T-helper 2 cell treated with Interferon-gamma antibody and Interleukin-4, amounts not matched to agents 5 μg/mL and 100 μg/mL, for 36 hours (primary cell): Measurements from ENCODE around the gene CENPL.
A peak's percentile ranks its signal among the peaks of the same experiment; 100 is the strongest.

Experiments used
- DNase-seq: peaks from one replicate; pipeline ENCODE4 v3.0.0; 2021; ENCODE audit warnings: low spot score
- H3K27ac Mint-ChIP-seq: one replicate; pipeline ENCODE4 v1.8.0; 2021; ENCODE audit warnings: mild to moderate bottlenecking, mixed read lengths
- H3K27me3 Mint-ChIP-seq: one replicate; pipeline ENCODE4 v1.8.0; 2021; ENCODE audit warnings: low read depth, mixed read lengths
- H3K36me3 Mint-ChIP-seq: one replicate; pipeline ENCODE4 v1.8.0; 2021; ENCODE audit warnings: low read depth, mixed read lengths
- H3K4me1 Mint-ChIP-seq: one replicate; pipeline ENCODE4 v1.8.0; 2021; ENCODE audit warnings: low read depth, mixed read lengths
- H3K4me3 Mint-ChIP-seq: one replicate; pipeline ENCODE4 v1.8.0; 2022; ENCODE audit warnings: mild to moderate bottlenecking, moderate library complexity, mixed read lengths
- H3K9me3 Mint-ChIP-seq: one replicate; pipeline ENCODE4 v1.8.0; 2021; ENCODE audit warnings: mixed read lengths

CENPL gene

DNA sequence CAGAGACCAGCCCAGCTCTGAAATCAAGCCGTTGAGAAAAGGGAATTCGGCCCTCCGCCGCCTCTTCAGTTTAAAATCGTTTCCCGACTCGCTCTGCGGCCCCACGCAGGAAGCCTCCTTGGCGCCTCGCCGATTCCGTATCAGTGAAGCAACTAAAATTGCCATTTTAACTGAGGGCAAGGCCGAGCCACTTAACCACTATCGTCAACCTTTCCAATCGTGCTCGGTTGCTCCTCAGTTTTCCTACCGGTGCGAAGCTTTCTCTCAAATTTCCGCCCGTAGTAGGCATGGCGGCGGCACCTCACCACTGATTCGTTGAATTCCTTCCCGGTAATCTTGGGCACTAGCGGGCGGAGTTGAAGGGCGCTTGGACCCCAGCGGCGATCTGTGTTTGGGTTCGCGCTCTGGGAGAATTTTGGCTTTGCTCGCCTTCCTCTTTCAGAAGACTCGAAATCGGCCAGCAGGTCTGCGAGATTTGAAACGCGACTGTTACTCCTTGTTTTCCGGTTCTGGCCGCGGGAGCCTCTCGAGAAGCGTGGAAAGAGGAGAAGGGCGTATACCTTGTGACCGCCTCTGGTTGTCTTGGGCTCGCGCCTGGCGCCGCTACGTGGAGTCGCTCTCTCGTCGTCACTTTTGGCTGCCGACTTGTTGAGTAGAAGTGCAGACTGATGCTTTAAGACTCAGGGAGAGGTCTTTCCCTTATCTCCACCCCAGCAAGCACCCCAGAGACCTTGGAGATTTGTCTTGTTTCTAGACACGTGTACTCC, at the start of gene CENPL, which contains the start of gene DARS2:
Gene CENPL (minus strand): TSS at position 569 of the 767 bp plus-strand sequence. CDS start 13,584 bp downstream, outside the sequence.
Gene DARS2 (plus strand): TSS at position 359 of the 767 bp plus-strand sequence. CDS start 557 bp downstream, outside the sequence.
- H3K27me3 Mint-ChIP-seq, result no peaks in the 10 kb centered on the region
- peaks cover 43% of the 10 kb centered on the region for H3K4me1 Mint-ChIP-seq
- no peaks in the 10 kb centered on the region for H3K9me3 Mint-ChIP-seq
- peak within 1 kb of the TSS; percentile 98 for H3K27ac Mint-ChIP-seq
- peaks cover 40% of the 10 kb centered on the region for H3K36me3 Mint-ChIP-seq
- peak; percentile 91 for DNase-seq
- peak within 1 kb of the TSS; percentile 94 for H3K4me3 Mint-ChIP-seq

- DNase-seq, result no peak
- Mint-ChIP-seq H3K27ac (peak overlapping the region; percentile 95), H3K4me1 (peaks cover 34% of the 10 kb centered on the region), H3K9me3 (no peaks in the 10 kb centered on the region), H3K4me3 (peak overlapping the region; percentile 98), H3K36me3 (peaks cover 39% of the 10 kb centered on the region), H3K27me3 (no peaks in the 10 kb centered on the region)
These were observed 46.8 kb upstream of the CENPL start for GRCh38 chr1:173871500-173871899.

DNA sequence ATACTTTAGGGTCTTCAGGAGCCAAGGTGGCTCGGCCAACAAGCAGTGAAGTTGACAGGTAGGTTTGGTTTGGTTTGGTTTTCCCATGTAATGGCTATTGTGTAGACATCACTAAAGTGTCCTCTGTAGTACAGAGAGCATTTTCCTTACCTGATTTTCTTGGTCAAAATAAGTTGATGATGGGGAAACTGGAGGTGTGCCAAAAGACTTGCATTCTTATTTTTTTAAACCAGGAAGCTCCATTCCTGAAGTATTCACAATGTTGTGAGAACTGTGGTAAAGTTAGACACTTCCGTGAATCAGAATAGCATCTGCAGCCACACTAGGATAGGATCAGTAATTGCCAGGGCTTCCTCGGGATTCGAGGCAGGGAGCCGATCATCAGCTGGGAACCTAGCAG, 46.4 kb upstream of the CENPL start:
- Mint-ChIP-seq H3K27ac (peak overlapping the region; percentile 95), H3K36me3 (peaks cover 43% of the 10 kb centered on the region), H3K4me3 (peak overlapping the region; percentile 98), H3K27me3 (no peaks in the 10 kb centered on the region), H3K4me1 (peaks cover 35% of the 10 kb centered on the region), H3K9me3 (no peaks in the 10 kb centered on the region)
- no peak for DNase-seq

DNA sequence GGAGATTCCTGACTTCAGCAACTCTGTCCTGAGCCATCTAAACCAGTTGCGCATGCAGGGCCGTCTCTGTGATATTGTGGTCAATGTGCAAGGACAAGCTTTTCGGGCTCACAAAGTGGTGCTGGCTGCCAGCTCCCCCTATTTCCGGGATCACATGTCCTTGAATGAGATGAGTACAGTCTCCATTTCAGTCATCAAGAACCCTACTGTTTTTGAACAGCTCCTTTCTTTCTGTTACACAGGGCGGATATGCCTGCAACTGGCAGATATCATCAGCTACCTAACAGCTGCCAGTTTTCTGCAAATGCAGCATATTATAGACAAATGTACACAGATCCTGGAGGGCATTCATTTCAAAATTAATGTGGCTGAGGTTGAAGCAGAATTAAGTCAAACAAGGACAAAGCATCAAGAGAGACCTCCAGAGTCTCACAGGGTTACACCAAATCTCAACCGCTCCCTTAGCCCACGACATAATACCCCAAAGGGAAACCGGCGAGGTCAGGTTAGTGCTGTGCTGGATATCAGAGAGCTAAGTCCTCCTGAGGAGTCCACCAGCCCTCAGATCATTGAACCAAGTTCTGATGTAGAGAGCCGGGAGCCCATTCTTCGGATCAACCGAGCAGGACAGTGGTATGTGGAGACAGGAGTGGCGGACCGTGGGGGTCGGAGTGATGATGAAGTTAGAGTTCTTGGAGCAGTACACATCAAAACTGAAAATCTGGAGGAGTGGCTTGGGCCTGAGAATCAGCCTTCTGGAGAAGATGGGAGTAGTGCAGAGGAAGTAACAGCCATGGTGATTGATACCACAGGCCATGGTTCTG, 45.8 kb upstream of the CENPL start:
- Mint-ChIP-seq H3K36me3 (peaks cover 44% of the 10 kb centered on the region), H3K27ac (peak overlapping the region; percentile 95), H3K4me1 (peaks cover 41% of the 10 kb centered on the region), H3K4me3 (peak overlapping the region; percentile 98), H3K9me3 (no peaks in the 10 kb centered on the region), H3K27me3 (no peaks in the 10 kb centered on the region)
- DNase-seq, result peak; percentile 42

GRCh38 chr1:173869021-173869359, 44.3 kb upstream of the CENPL start:
- Mint-ChIP-seq H3K27ac (peak overlapping the region; percentile 94), H3K27me3 (no peaks in the 10 kb centered on the region), H3K9me3 (no peaks in the 10 kb centered on the region), H3K4me1 (peaks cover 51% of the 10 kb centered on the region), H3K36me3 (peaks cover 54% of the 10 kb centered on the region), H3K4me3 (peak overlapping the region; percentile 98)
- DNase-seq, result no peak

DNA sequence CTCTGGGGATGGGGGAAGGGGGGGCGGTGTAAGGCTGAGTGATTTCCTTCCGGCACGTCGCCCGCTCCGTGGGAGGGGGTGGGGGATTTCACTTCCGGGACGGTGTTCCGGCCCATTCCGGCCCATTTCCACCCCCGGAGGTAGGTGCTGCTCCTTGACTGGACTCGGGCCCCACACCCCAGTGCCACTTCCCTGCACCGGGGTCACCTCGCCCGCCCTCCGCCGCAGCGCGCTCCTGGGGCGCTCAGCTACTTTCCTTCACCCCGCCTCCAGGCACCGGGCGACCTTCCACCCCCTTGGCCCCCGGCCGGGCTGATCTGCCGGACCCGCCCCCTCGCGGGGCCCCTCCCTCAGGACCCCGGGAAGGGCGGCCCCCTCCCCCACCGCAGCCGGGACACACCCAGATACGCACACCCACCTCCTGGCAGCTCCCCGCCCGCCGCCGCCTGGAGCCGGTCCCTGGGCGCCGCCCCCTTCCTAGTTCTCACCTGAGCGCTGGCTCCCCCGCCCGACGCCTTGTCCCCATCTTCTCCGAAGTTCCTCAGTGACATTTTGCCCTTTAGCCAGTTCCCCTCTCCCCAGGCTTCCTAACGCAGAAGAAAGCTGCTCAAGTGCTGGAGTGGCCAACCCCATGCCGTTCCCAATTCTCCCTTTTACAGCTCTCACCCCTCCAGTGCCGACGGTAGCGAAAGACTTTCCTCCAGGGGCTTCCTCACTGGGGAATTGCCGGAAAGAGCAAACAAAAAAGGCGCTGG, 43.8 kb upstream of the CENPL start, which contains the start of gene ZBTB37:
Gene ZBTB37 (plus strand): TSS at position 115 of the 755 bp plus-strand sequence. CDS start 1,846 bp downstream, outside the sequence.
- peak within 1 kb of the TSS; percentile 99 for H3K27ac Mint-ChIP-seq
- peaks cover 58% of the 10 kb centered on the region for H3K36me3 Mint-ChIP-seq
- peaks cover 56% of the 10 kb centered on the region for H3K4me1 Mint-ChIP-seq
- DNase-seq, result peak; percentile 94
- H3K9me3 Mint-ChIP-seq, result no peaks in the 10 kb centered on the region
- peak within 1 kb of the TSS; percentile 98 for H3K4me3 Mint-ChIP-seq
- H3K27me3 Mint-ChIP-seq, result no peaks in the 10 kb centered on the region

DNA sequence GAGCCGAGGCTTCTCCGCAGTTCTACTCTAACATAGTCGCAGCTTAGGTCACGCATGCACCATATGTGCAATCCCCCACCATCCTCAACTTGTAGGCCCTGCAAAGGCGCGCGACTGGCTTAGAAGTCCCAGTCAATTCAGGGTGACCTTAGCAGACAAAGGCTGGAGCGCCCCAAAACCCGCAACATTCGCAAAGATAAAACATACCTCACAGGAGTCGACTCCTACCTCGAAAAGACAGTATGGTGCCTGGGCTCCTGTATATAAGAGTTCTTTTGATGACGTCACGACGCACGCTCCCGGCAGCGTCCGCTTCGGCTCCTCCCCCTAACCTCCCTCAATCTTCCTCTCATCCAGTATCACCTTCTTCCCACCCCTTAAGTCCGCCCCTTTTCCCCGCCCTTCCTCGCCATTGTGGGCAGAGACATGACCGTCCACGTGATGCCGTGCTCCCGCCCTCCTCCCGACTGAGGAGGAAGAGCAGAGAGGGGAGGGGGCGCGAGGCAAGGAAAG, 43.1 kb upstream of the CENPL start, which contains the start of gene GAS5:
Gene GAS5 (minus strand): TSS at position 237 of the 513 bp plus-strand sequence.
- Mint-ChIP-seq H3K4me1 (peaks cover 54% of the 10 kb centered on the region), H3K27me3 (no peaks in the 10 kb centered on the region), H3K4me3 (peak within 1 kb of the TSS; percentile 98), H3K9me3 (no peaks in the 10 kb centered on the region), H3K27ac (peak within 1 kb of the TSS; percentile 99), H3K36me3 (peaks cover 53% of the 10 kb centered on the region)
- DNase-seq, result peak; percentile 98

DNA sequence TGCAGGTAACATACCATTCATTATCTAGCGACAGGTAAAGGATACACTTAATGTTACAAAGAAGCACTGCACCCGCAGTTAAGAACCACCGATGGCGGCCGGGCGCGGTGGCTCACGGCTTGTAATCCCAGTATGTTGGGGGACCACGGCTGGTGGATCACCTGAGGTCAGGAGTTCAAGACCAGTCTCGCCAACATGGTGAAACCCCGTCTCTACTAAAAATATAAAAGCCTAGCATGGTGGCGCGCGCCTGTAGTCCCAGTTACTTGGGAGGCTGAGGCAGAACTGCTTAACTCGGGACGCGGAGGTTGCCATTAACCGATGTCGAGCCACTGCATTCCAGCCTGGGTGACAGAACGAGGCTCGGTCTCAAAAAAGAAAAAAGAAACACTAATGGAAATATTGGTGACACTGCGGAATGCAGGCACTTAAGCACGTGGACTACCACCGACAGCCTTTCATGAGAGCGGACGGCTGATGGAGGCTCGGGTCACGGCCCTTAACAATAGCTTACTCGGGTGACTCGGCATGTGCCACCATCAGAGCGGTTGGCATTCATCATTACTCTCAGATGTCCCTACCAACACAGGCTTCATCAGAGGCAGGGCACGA, 42.6 kb upstream of the CENPL start:
- H3K4me1 Mint-ChIP-seq, result peaks cover 52% of the 10 kb centered on the region
- DNase-seq, result no peak
- H3K27ac Mint-ChIP-seq, result peak overlapping the region; percentile 99
- H3K36me3 Mint-ChIP-seq, result peaks cover 56% of the 10 kb centered on the region
- H3K27me3 Mint-ChIP-seq, result no peaks in the 10 kb centered on the region
- H3K9me3 Mint-ChIP-seq, result no peaks in the 10 kb centered on the region
- H3K4me3 Mint-ChIP-seq, result peak overlapping the region; percentile 98

DNA sequence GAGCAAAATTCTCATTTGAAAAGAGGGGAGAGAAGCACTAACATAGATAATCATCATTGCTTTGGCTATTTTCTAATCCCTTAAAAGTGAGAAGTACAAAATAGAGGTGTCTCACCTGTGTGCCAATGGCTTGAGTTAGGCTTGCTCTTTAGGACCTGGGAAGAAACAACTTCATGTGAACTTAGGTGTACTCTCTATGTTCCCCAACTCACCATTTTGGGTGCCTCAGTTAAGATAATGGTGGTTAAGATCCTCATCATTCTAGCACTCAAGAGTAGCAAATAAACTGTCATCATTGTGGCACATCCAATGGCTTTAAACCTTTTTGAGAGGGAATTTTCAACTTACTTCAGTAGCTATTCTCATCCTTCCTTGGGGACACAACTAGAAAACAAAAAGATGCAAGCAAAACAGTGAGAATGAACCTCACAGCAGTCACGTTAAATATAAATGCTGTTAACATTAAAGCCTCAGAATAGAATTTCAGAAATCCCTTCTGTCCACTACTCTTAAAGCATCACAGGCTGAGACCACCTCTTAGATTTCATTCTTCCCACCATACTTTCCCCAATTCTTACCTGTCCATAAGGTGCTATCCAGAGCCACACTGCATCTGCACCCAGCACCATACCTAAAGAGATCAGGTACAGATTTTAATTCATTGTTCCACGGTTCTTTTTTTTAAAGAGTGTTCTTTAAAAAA, 41.9 kb upstream of the CENPL start:
- Mint-ChIP-seq H3K4me3 (peak overlapping the region; percentile 98), H3K36me3 (peaks cover 58% of the 10 kb centered on the region), H3K9me3 (no peaks in the 10 kb centered on the region), H3K27ac (peak overlapping the region; percentile 99), H3K4me1 (peaks cover 50% of the 10 kb centered on the region), H3K27me3 (no peaks in the 10 kb centered on the region)
- no peak for DNase-seq

DNA sequence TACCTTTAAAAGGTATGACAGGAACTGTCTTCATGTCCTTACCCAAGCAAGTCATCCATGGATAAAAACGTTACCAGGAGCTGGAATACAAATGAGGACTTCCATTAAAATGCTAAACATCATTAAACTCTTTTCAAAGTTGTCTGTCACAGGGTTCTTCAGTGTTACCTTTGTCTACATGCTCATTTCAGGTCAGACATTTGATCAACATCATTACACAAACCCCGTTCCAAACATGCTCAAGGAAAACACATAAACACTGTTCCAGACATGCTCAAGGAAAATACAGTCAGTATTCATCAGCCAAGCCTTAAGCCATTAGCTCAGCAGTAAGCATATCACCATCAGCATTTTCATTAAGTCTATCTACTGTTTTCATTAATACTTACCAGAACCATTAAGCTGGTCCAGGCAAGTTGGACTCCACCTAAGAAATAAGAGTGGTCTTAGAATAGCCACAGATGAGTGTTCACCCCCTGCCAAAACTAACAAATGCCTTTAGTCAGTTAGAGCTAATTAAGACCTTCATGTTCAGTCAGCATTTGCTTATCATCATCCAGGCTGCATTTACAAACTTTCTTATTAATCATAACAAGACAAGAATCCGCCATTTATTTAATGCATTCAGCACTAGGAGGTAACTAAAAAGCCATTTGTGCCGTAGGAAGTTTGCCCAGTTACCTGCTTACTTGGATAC, 40.9 kb upstream of the CENPL start:
- Mint-ChIP-seq H3K4me1 (peaks cover 43% of the 10 kb centered on the region), H3K9me3 (no peaks in the 10 kb centered on the region), H3K27ac (peak overlapping the region; percentile 99), H3K36me3 (peaks cover 55% of the 10 kb centered on the region), H3K27me3 (no peaks in the 10 kb centered on the region), H3K4me3 (peak overlapping the region; percentile 98)
- DNase-seq, result no peak

DNA sequence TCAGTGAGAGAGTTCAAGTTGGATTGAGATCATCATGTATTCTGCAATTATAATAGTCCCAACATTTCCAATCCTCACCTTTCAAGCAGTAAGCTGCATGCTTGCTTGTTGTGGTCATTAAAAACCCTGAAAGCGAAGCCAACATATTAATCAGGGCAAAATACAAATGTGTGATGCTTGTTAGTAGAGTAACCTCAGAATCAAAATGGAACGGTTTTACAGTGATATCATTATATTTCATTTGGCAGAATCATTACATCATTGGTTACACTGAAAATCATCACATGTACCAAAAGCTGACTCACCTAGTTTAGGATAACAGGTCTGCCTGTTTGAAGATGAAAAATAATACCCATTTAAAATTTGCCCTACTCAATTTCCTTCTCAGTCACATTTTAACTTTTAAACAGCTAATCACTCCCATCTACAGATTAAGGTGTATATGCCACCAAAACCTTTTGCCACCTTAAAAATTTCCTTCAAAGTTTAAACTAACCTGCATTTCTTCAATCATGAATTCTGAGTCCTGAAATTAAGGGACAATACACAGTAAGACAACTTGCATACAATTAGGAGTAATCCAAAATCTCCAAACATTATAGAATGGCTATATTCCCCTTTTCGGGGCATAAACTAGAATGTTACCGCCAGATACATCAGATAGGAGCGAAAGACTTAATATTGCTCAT, 39.6 kb upstream of the CENPL start:
- Mint-ChIP-seq H3K36me3 (peaks cover 56% of the 10 kb centered on the region), H3K4me1 (peaks cover 31% of the 10 kb centered on the region), H3K4me3 (peak overlapping the region; percentile 98), H3K9me3 (no peaks in the 10 kb centered on the region), H3K27ac (peak overlapping the region; percentile 99), H3K27me3 (no peaks in the 10 kb centered on the region)
- no peak for DNase-seq
